GM23338 (cell line): ENCODE measurements around the gene CPNE5.

Experiments
- CREB1 ChIP-seq: fragments of 250-450 bp; sonication (Bioruptor Pico); IDR thresholded peaks from 2 replicates; pipeline ENCODE4 v1.5.0; 2020; ENCODE audit warnings: low read depth, mild to moderate bottlenecking, moderate library complexity
- EZH2 ChIP-seq: fragments of 200-600 bp; sonication (generic); IDR thresholded peaks from one replicate; pipeline ENCODE4 v1.8.0; 2017; ENCODE audit warnings: antibody characterized with exemption, mild to moderate bottlenecking, low read depth; ENCODE audit not compliant: unreplicated experiment
- EZH2phosphoT487 ChIP-seq: fragments of 200-600 bp; sonication (generic); IDR thresholded peaks from one replicate; pipeline ENCODE4 v1.8.1; 2018; ENCODE audit warnings: antibody characterized with exemption; ENCODE audit not compliant: unreplicated experiment
- JUNB ChIP-seq: IDR thresholded peaks from one replicate; pipeline ENCODE4 v1.6.1; 2016; ENCODE audit warnings: antibody characterized with exemption; ENCODE audit not compliant: unreplicated experiment
- POLR2AphosphoS5 ChIP-seq: IDR thresholded peaks from 2 replicates; pipeline ENCODE4 v1.6.1; 2016; ENCODE audit warnings: antibody characterized with exemption, low read depth
- STAT1 ChIP-seq: IDR thresholded peaks from one replicate; pipeline ENCODE4 v1.6.1; 2016; ENCODE audit warnings: antibody characterized with exemption; ENCODE audit not compliant: unreplicated experiment
- TF ChIP-seq, protein P1 (sequence below), 2 experiments: fragments of 200-600 bp in 1 of 2; sonication (generic) in 1 of 2; conservative IDR thresholded peaks; 2 replicates each; pipeline versions ENCODE4 v1.5.1 to v1.6.1; 2016 to 2017; ENCODE audit warnings: antibody characterized with exemption in 2 of 2, low read depth in 2 of 2, mild to moderate bottlenecking in 2 of 2, moderate library complexity in 1 of 2

DNA sequence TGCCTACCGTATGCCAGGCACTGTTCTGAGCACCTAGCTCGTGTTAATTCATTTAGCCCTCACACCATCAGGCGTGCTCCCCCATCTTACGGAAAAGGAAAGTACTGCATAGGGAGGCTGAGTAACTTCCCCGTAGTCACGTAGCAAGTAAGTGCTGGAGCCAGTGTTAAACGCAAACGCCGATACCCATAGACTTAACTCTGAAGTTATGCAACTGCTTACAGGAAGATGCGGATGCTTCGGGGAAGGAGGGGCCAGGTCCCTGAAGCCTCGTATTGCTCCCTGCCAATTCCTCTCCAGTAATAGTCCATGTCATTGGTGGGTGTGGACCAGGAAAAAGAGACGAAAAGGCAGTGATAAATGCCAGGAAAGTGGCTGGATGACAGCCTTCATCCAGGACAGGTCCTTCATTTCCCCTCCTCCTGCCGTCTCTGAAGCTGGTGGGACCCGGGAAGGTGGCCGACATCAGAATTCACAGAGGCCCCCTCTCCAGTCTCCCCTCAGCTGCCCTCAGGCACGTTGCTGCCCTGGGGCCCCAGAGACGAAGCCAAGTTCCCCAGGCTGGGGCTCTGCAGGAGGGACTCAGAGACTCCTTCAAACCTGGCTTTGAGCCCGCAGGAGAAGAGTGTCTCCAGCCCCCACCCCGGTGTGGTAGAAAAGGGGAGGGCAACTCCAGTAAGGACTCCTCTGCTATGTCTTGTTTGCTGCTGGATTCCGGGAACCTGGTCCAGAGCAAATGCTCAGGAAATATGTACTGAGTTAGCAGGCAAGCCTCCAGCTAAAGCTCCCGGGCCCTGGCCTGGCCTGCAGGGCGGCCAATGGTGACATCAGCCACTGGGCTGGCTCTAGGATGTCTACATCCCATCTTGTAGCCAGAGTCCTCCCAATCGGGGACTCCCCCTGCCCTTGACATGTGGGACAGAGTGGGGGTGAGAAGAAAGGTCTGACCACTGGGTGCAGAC is 103.9 kb downstream of the CPNE5 start:
- TF ChIP-seq, protein P1, sequence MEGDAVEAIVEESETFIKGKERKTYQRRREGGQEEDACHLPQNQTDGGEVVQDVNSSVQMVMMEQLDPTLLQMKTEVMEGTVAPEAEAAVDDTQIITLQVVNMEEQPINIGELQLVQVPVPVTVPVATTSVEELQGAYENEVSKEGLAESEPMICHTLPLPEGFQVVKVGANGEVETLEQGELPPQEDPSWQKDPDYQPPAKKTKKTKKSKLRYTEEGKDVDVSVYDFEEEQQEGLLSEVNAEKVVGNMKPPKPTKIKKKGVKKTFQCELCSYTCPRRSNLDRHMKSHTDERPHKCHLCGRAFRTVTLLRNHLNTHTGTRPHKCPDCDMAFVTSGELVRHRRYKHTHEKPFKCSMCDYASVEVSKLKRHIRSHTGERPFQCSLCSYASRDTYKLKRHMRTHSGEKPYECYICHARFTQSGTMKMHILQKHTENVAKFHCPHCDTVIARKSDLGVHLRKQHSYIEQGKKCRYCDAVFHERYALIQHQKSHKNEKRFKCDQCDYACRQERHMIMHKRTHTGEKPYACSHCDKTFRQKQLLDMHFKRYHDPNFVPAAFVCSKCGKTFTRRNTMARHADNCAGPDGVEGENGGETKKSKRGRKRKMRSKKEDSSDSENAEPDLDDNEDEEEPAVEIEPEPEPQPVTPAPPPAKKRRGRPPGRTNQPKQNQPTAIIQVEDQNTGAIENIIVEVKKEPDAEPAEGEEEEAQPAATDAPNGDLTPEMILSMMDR (conservative IDR thresholded peaks at IDR 0.05; ENCODE audit: low read depth in 2 of 2) = no peak
- TF ChIP-seq STAT1 = no peak
- no peak for TF ChIP-seq POLR2AphosphoS5
- no peak for TF ChIP-seq EZH2phosphoT487
- no peak for TF ChIP-seq JUNB
- TF ChIP-seq CREB1 (CRISPR knock-in tag) = no peak
- no peak for TF ChIP-seq EZH2
